Right atrium auricular region (tissue), 2 donors: Measurements from ENCODE around the gene APOBR. TPM values are rescaled to one million over a fixed set of nuclear protein-coding genes. Genes with fewer than 3 reads are reported as not detected.
"Not testable (repeated sequence)": the region's sequence is repeated elsewhere in the genome, so short reads cannot be mapped to it uniquely, and the experiment has no call there.

Source experiments
- DNase-seq: peaks from one replicate; pipeline ENCODE4 v3.0.0-alpha.2; 2019; ENCODE audit warnings: low spot score
- H3K27ac ChIP-seq, 2 donors: fragments of 200-600 bp; sonication (generic); 1 replicate in 1 of 2; 2 replicates in 1 of 2; pipeline ENCODE4 v1.5.1; 2016 to 2019
- H3K27me3 ChIP-seq, 2 donors: fragments of 200-600 bp; sonication (generic); one replicate each; pipeline versions ENCODE4 v1.5.1 to v1.6.0; 2017 to 2019
- H3K36me3 ChIP-seq: fragments of 200-600 bp; sonication (generic); one replicate; pipeline ENCODE4 v1.5.1; 2016
- H3K4me1 ChIP-seq, 2 donors: fragments of 200-600 bp; sonication (generic); one replicate each; pipeline versions ENCODE4 v1.5.1 to v1.6.0; 2017 to 2019
- H3K4me3 ChIP-seq, 2 donors: fragments of 200-600 bp; sonication (generic); 1 replicate in 1 of 2; 2 replicates in 1 of 2; pipeline ENCODE4 v1.5.1; 2017 to 2019; ENCODE audit warnings: mild to moderate bottlenecking in 1 of 2, moderate library complexity in 1 of 2
- H3K9me3 ChIP-seq, 2 donors: fragments of 200-600 bp; sonication (generic); one replicate each; pipeline ENCODE4 v1.5.1; 2019
- total RNA-seq, 2 donors: library from RNA; depleted of rRNA; stranded (reverse); fragments of >200 nt; gene quantifications; one replicate each; pipeline ENCODE4 v1.1.0, GENCODE V29; 2016
- TF ChIP-seq, protein P1 (sequence below), 2 donors: fragments of 200-600 bp; sonication (generic); IDR thresholded peaks; one replicate each; pipeline ENCODE4 v1.5.1; 2019; ENCODE audit warnings: antibody characterized with exemption in 2 of 2

APOBR gene
- total RNA-seq, 2 donors from 2014 or later = 0.78 to 2.0 TPM

DNA sequence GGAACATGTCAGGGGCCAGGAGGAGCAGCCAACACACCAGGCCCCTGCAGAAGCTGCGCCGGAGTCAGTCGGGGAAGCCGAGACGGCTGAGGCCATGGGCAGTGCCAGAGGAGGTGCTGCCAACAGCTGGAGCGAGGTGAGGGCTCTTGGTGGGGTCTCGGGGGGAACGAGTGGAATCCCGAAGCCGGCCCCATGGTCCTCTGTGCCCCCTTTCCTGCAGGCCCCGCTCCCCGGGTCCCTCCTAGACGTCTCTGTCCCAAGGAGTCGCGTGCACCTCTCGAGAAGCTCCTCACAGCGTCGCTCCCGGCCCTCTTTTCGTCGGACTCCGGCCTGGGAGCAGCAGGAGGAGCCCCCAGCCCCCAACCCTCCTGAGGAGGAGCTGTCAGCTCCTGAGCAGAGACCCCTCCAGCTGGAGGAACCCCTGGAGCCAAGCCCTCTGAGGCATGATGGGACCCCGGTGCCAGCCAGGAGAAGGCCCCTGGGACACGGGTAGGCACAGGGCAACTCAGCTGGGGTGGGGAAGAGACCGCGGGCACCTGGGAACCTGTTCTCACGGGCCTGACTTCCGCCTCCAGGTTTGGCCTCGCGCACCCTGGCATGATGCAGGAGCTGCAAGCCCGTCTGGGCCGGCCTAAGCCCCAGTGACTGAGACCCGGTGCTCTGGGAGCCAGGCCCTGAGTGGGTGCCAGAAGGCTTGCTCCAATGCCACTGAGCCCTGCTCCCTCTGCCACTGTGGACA, 3.6 kb downstream of the APOBR start:
- no peaks in the 10 kb centered on the region for H3K36me3 ChIP-seq
- no peaks in the 10 kb centered on the region for H3K9me3 ChIP-seq
- TF ChIP-seq, protein P1, sequence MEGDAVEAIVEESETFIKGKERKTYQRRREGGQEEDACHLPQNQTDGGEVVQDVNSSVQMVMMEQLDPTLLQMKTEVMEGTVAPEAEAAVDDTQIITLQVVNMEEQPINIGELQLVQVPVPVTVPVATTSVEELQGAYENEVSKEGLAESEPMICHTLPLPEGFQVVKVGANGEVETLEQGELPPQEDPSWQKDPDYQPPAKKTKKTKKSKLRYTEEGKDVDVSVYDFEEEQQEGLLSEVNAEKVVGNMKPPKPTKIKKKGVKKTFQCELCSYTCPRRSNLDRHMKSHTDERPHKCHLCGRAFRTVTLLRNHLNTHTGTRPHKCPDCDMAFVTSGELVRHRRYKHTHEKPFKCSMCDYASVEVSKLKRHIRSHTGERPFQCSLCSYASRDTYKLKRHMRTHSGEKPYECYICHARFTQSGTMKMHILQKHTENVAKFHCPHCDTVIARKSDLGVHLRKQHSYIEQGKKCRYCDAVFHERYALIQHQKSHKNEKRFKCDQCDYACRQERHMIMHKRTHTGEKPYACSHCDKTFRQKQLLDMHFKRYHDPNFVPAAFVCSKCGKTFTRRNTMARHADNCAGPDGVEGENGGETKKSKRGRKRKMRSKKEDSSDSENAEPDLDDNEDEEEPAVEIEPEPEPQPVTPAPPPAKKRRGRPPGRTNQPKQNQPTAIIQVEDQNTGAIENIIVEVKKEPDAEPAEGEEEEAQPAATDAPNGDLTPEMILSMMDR (IDR thresholded peaks at IDR 0.05) = no peak
- DNase-seq = no peak
- no peaks in the 10 kb centered on the region for H3K4me1 ChIP-seq
- H3K27me3 ChIP-seq = no peaks in the 10 kb centered on the region
- no peak overlapping the region for H3K4me3 ChIP-seq
- H3K27ac ChIP-seq = no peak overlapping the region

DNA sequence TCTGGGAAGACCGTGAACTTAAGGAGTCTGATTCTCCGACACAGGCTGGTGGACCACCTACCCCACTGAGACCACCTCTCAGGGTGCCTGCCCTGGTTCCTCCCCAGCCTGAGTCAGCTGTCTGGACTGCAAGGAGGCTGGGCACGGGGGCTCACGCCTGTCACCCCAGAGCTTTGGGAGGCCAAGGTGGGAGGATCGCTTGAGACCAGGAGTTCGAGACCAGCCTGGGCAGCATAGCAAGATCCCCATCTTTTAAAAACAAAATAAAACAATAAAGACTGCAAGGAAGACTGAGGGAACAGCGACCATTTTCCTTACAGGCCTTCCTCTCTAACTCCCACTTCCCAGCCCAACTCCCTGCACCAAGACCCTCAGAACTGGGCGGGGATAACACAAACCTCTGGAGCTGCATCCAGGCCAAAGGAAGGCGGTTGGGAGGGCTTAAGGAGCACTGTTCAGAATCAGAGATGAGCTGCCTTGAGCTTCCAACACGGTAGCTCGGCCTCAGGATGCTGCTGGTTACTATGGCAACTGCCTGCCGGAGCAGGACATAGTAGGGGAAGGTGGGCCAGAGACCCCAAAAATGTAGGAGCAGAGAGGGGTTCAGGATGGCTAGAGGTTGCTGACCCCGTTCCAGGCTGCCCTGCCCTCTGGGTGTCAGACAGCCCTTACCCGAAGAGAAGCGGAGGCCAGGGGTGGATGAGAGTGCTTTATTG, 4.4 kb downstream of the APOBR start:
- TF ChIP-seq, protein P1 (IDR thresholded peaks at IDR 0.05) = no peak
- no peak for DNase-seq
- H3K27ac ChIP-seq = no peak overlapping the region
- H3K4me1 ChIP-seq = no peaks in the 10 kb centered on the region
- no peaks in the 10 kb centered on the region for H3K9me3 ChIP-seq
- H3K36me3 ChIP-seq = no peaks in the 10 kb centered on the region
- no peaks in the 10 kb centered on the region for H3K27me3 ChIP-seq
- no peak overlapping the region for H3K4me3 ChIP-seq

GRCh38 chr16:28499854-28500253, 5.4 kb downstream of the APOBR start:
- H3K36me3 ChIP-seq = no peaks in the 10 kb centered on the region
- no peak for DNase-seq
- H3K27ac ChIP-seq = no peak overlapping the region
- TF ChIP-seq, protein P1 (IDR thresholded peaks at IDR 0.05) = no peak
- H3K4me3 ChIP-seq = no peak overlapping the region
- no peaks in the 10 kb centered on the region for H3K4me1 ChIP-seq
- H3K27me3 ChIP-seq = no peaks in the 10 kb centered on the region
- H3K9me3 ChIP-seq = no peaks in the 10 kb centered on the region

GRCh38 chr16:28500476-28501180, 6.2 kb downstream of the APOBR start:
- H3K27me3 ChIP-seq, H3K27ac ChIP-seq, H3K4me1 ChIP-seq, H3K9me3 ChIP-seq, DNase-seq, H3K36me3 ChIP-seq, H3K4me3 ChIP-seq: not testable (repeated sequence)

GRCh38 chr16:28501258-28502232, 7.1 kb downstream of the APOBR start:
- Histone ChIP-seq H3K4me3 (no peak overlapping the region), H3K36me3 (no peaks in the 10 kb centered on the region), H3K9me3 (no peaks in the 10 kb centered on the region), H3K4me1 (no peaks in the 10 kb centered on the region), H3K27ac (no peak overlapping the region), H3K27me3 (no peaks in the 10 kb centered on the region)
- DNase-seq = no peak
- TF ChIP-seq, protein P1 (IDR thresholded peaks at IDR 0.05) = no peak
